ENCODE results near the gene BTBD7. TPM values are rescaled to one million over a fixed set of nuclear protein-coding genes. Genes with fewer than 3 reads are reported as not detected.

BTBD7 gene
- total RNA-seq, 2 donors from 2014 or later: 42.8 to 48.6 TPM

GRCh38 chr14:93219103-93219726 lies 113.6 kb downstream of the BTBD7 start:
- no peaks in the 10 kb centered on the region for H3K9me3 Mint-ChIP-seq
- no peak overlapping the region for H3K4me3 ChIP-seq (ENCODE audit: low read length)
- no peak overlapping the region for H3K27ac ChIP-seq (ENCODE audit: low read depth, low read length)
- H3K9ac ChIP-seq (ENCODE audit: extremely low read depth, low read length, poor library complexity, severe bottlenecking): no peak overlapping the region
- no peaks in the 10 kb centered on the region for H3K4me1 Mint-ChIP-seq
- DNase-seq: peak; percentile 70
- no peaks in the 10 kb centered on the region for H3K9me3 ChIP-seq (ENCODE audit: control insufficient read depth, low read length)
- peaks cover 46% of the 10 kb centered on the region for H3K36me3 ChIP-seq (ENCODE audit: control insufficient read depth, insufficient read depth, low read length)
- no peak overlapping the region for H3K27ac Mint-ChIP-seq
- no peaks in the 10 kb centered on the region for H3K27me3 Mint-ChIP-seq (ENCODE audit: insufficient read depth)
- peak; percentile 86 for TF ChIP-seq CTCF (conservative IDR thresholded peaks at IDR 0.05)
- H3K4me3 Mint-ChIP-seq: no peak overlapping the region
- no peaks in the 10 kb centered on the region for H3K4me1 ChIP-seq (ENCODE audit: control insufficient read depth, insufficient read depth, low read length)
- H3K27me3 ChIP-seq (ENCODE audit: control insufficient read depth, insufficient read depth, low read length, poor library complexity, severe bottlenecking): no peaks in the 10 kb centered on the region
- H3K36me3 Mint-ChIP-seq (ENCODE audit: low read depth): peaks cover 47% of the 10 kb centered on the region
- 85 to 90% methylated on average over 3 of the region's 3 CpGs for WGBS, 2 experiments (ENCODE audit: insufficient coverage in 1 of 2, insufficient read length in 1 of 2)

GRCh38 chr14:93214598-93214997 lies 118.2 kb downstream of the BTBD7 start:
- Histone ChIP-seq H3K9me3 (ENCODE audit: control insufficient read depth, low read length) (no peaks in the 10 kb centered on the region), H3K36me3 (ENCODE audit: control insufficient read depth, insufficient read depth, low read length) (peaks cover 49% of the 10 kb centered on the region), H3K27ac (ENCODE audit: low read depth, low read length) (no peak overlapping the region), H3K4me3 (ENCODE audit: low read length) (no peak overlapping the region), H3K9ac (ENCODE audit: extremely low read depth, low read length, poor library complexity, severe bottlenecking) (no peak overlapping the region), H3K4me1 (ENCODE audit: control insufficient read depth, insufficient read depth, low read length) (no peaks in the 10 kb centered on the region), H3K27me3 (ENCODE audit: control insufficient read depth, insufficient read depth, low read length, poor library complexity, severe bottlenecking) (no peaks in the 10 kb centered on the region)
- no peak overlapping the region for H3K27ac Mint-ChIP-seq
- WGBS, 2 experiments (ENCODE audit: insufficient coverage in 1 of 2, insufficient read length in 1 of 2): 97% methylated on average over 2 of the region's 2 CpGs; no CpG with 5 or more reads in 1 of the 2 experiments
- H3K4me1 Mint-ChIP-seq: no peaks in the 10 kb centered on the region
- H3K4me3 Mint-ChIP-seq: no peak overlapping the region
- peaks cover 38% of the 10 kb centered on the region for H3K36me3 Mint-ChIP-seq (ENCODE audit: low read depth)
- DNase-seq: no peak
- TF ChIP-seq CTCF (conservative IDR thresholded peaks at IDR 0.05): no peak
- no peaks in the 10 kb centered on the region for H3K27me3 Mint-ChIP-seq (ENCODE audit: insufficient read depth)
- H3K9me3 Mint-ChIP-seq: no peaks in the 10 kb centered on the region

GRCh38 chr14:93212432-93212831 lies 120.4 kb downstream of the BTBD7 start:
- no peak overlapping the region for H3K4me3 ChIP-seq (ENCODE audit: low read length)
- no peaks in the 10 kb centered on the region for H3K4me1 ChIP-seq (ENCODE audit: control insufficient read depth, insufficient read depth, low read length)
- no peak overlapping the region for H3K27ac ChIP-seq (ENCODE audit: low read depth, low read length)
- Mint-ChIP-seq H3K4me1 (peaks cover 4% of the 10 kb centered on the region), H3K4me3 (no peak overlapping the region), H3K9me3 (no peaks in the 10 kb centered on the region), H3K36me3 (ENCODE audit: low read depth) (peaks cover 31% of the 10 kb centered on the region), H3K27me3 (ENCODE audit: insufficient read depth) (no peaks in the 10 kb centered on the region), H3K27ac (no peak overlapping the region)
- TF ChIP-seq CTCF (conservative IDR thresholded peaks at IDR 0.05): no peak
- peaks cover 42% of the 10 kb centered on the region for H3K36me3 ChIP-seq (ENCODE audit: control insufficient read depth, insufficient read depth, low read length)
- DNase-seq: no peak
- 87 to 89% methylated on average over 3 of the region's 3 CpGs for WGBS, 2 experiments (ENCODE audit: insufficient coverage in 1 of 2, insufficient read length in 1 of 2)
- no peaks in the 10 kb centered on the region for H3K9me3 ChIP-seq (ENCODE audit: control insufficient read depth, low read length)
- H3K27me3 ChIP-seq (ENCODE audit: control insufficient read depth, insufficient read depth, low read length, poor library complexity, severe bottlenecking): no peaks in the 10 kb centered on the region
- H3K9ac ChIP-seq (ENCODE audit: extremely low read depth, low read length, poor library complexity, severe bottlenecking): no peak overlapping the region
